ENCODE data around the gene CLEC3B.

CLEC3B gene

GRCh38 chr3:45010811-45011333 lies 15.2 kb upstream of the CLEC3B start:
- no peak overlapping the region for H3K4me3 ChIP-seq (ENCODE audit: low read depth, low read length)
- peak; percentile 66 for DNase-seq (ENCODE audit: low read depth)
- no peak for TF ChIP-seq CTCF (conservative IDR thresholded peaks at IDR 0.05; ENCODE audit: low read depth, low read length)

- DNase-seq (ENCODE audit: low read depth): peak; percentile 97
- H3K4me3 ChIP-seq (ENCODE audit: low read depth, low read length): peak overlapping the region; percentile 23
- no peak for TF ChIP-seq CTCF (conservative IDR thresholded peaks at IDR 0.05; ENCODE audit: low read depth, low read length)
These were observed 14.2 kb upstream of the CLEC3B start for GRCh38 chr3:45011756-45012508.

- H3K4me3 ChIP-seq (ENCODE audit: low read depth, low read length): no peak overlapping the region
- no peak for TF ChIP-seq CTCF (conservative IDR thresholded peaks at IDR 0.05; ENCODE audit: low read depth, low read length)
- DNase-seq (ENCODE audit: low read depth): no peak
These were observed 13.5 kb upstream of the CLEC3B start for GRCh38 chr3:45012577-45012976.

GRCh38 chr3:45016916-45017315 lies 9.2 kb upstream of the CLEC3B start:
- TF ChIP-seq CTCF (conservative IDR thresholded peaks at IDR 0.05; ENCODE audit: low read depth, low read length): no peak
- H3K4me3 ChIP-seq (ENCODE audit: low read depth, low read length): no peak overlapping the region
- DNase-seq (ENCODE audit: low read depth): no peak

GRCh38 chr3:45017821-45018220 lies 8.3 kb upstream of the CLEC3B start:
- DNase-seq (ENCODE audit: low read depth): no peak
- H3K4me3 ChIP-seq (ENCODE audit: low read depth, low read length): no peak overlapping the region
- TF ChIP-seq CTCF (conservative IDR thresholded peaks at IDR 0.05; ENCODE audit: low read depth, low read length): no peak

GRCh38 chr3:45020534-45020933 lies 5.6 kb upstream of the CLEC3B start:
- no peak for DNase-seq (ENCODE audit: low read depth)
- TF ChIP-seq CTCF (conservative IDR thresholded peaks at IDR 0.05; ENCODE audit: low read depth, low read length): no peak
- H3K4me3 ChIP-seq (ENCODE audit: low read depth, low read length): no peak overlapping the region
